Memory B cell (primary cell): ENCODE results near the gene HERC5.
"Not testable (repeated sequence)": the region's sequence is repeated elsewhere in the genome, so short reads cannot be mapped to it uniquely, and the experiment has no call there.

Experiments
- ATAC-seq: fragments of 150-1000 bp; cut with Tn5 transposase; 2 replicates; pipeline ENCODE4 v1.10.0; 2021; ENCODE audit warnings: low read depth, mild to moderate bottlenecking, moderate library complexity
- DNase-seq, 2 donors: peaks; one replicate each; pipeline ENCODE4 v3.0.0; 2022; ENCODE audit warnings: low spot score in 2 of 2
- H3K27ac Mint-ChIP-seq: one replicate; pipeline ENCODE4 v1.8.0; 2022; ENCODE audit warnings: mild to moderate bottlenecking, moderate library complexity, mixed read lengths
- H3K27me3 Mint-ChIP-seq: one replicate; pipeline ENCODE4 v1.8.0; 2022; ENCODE audit warnings: mixed read lengths
- H3K36me3 Mint-ChIP-seq: one replicate; pipeline ENCODE4 v1.8.0; 2022; ENCODE audit warnings: mild to moderate bottlenecking, mixed read lengths
- H3K4me1 Mint-ChIP-seq: one replicate; pipeline ENCODE4 v1.8.0; 2022; ENCODE audit warnings: mixed read lengths
- H3K4me3 Mint-ChIP-seq: one replicate; pipeline ENCODE4 v1.8.0; 2022; ENCODE audit warnings: mild to moderate bottlenecking, moderate library complexity, mixed read lengths
- H3K9me3 Mint-ChIP-seq: one replicate; pipeline ENCODE4 v1.8.0; 2022; ENCODE audit warnings: mixed read lengths

Gene HERC5

DNA sequence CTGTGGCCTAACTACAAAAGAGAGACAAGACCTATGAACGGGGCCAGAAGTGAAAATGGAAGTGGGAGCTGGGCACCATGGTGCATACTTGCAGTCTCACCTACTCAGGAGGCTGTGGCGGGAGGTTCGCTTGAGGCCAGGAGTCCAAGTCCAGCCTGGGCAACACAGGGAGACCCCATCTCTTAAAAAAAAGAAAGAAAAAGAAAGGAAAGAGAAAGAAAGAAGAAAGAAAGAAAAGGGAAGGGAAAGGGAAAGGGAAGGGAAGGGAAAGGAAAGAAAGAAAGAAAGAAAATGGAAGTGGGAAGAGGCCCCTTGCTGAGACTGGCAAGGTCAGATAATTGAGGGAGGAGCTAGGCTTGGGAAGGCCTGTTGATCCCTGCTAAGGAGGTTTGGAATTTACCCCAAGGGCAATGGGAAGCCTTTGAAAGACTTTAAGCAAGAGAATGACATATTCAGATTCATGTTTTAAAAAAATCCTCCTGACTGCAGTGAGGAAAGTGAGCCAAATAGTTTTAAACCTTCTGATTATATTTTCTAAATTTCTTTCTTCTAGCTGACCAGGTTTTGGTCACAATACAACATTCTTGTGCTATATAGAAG lies 17.7 kb upstream of the HERC5 start:
- Mint-ChIP-seq H3K4me3 (no peak overlapping the region), H3K9me3 (peaks cover 5% of the 10 kb centered on the region), H3K4me1 (no peaks in the 10 kb centered on the region), H3K27ac (peak overlapping the region; percentile 51), H3K27me3 (no peaks in the 10 kb centered on the region), H3K36me3 (peaks cover 42% of the 10 kb centered on the region)
- DNase-seq, result no peak
- ATAC-seq, result no peak

DNA sequence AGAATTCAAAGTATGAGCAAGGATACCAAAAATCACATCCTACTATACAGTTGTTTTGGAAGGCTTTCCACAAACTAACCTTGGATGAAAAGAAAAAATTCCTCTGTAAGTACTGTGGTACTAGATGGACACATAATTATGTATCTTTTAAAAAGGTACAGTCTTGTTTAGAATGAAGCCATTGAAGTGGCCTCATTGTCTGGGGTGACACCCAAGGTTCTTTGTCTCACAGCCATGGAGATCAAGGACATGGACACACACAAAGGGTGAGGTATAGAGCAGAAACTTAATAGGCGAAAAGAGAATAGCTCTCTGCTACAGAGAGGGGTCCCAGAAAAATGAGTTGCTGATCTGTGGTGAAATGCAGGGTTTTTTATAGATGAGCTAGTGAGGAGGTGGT lies 16.8 kb upstream of the HERC5 start:
- Mint-ChIP-seq H3K36me3 (peaks cover 37% of the 10 kb centered on the region), H3K4me1 (no peaks in the 10 kb centered on the region), H3K9me3 (peaks cover 5% of the 10 kb centered on the region), H3K27me3 (no peaks in the 10 kb centered on the region), H3K4me3 (no peak overlapping the region), H3K27ac (peak overlapping the region; percentile 22)
- ATAC-seq (no peak), DNase-seq (no peak)

DNA sequence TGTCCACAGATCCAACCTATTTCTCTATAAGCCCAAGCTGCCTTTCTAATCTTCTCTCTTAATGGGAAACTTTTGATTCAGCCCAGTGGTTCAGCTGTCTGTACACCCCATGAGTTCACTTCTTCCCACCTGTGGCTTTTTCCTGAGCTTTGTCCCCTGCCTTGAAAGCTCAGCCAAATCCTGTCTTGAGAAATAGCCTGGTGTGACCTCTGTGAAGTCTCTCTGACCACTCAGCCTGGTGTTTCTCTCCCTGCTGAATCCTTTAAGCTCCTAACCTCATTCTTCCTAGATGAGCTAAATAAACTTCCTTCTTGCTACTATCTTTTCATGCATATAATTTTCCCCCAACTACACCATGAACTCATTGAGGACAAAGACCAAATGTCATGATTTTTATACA lies 15.2 kb upstream of the HERC5 start:
- Mint-ChIP-seq H3K27ac (peak overlapping the region; percentile 3), H3K27me3 (no peaks in the 10 kb centered on the region), H3K4me3 (no peak overlapping the region), H3K36me3 (peaks cover 31% of the 10 kb centered on the region), H3K9me3 (peaks cover 5% of the 10 kb centered on the region), H3K4me1 (no peaks in the 10 kb centered on the region)
- ATAC-seq (no peak), DNase-seq (no peak)

DNA sequence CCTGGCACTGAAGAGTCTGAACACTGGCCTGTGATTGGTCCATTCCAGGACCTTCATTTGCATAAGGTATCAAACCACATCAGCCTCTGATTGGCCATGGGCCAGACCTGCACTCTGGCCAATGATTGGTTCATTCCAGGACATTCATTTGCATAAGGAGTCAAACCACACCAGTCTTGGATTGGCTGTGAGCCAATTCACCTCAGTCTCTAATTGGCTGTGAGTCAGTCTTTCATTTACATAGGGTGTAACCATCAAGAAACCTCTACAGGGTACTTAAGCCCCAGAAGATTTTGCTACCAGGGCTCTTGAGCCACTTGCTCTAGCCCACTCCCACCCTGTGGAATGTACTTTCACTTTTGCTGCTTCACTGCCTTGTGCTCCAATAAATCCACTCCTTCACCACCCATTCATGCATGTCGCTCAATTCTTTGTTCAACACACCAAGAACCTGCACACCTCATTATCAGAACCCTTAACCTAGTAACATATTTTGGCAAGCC lies 14.2 kb upstream of the HERC5 start:
- Mint-ChIP-seq H3K27ac (peak overlapping the region; percentile 26), H3K27me3 (no peaks in the 10 kb centered on the region)
- no peak for ATAC-seq

DNA sequence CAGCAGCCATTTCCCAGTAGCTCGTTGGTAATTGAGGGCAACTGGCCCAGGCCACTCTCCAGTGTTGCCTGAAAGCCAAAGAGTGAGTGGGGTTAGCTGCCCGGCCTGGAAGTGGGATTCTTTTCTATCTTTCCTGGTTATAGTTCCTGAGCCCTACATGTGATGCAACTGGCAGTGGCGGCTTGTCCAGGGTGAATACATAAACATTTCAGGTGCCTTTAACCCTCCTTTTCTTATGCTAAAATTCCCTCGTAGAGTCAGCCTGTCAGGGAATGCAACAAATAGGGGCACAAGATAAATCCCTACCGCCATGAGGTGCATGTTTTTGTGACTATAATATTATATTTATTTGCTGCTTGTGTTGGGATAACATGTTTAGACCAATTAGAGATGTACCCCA lies 13.4 kb upstream of the HERC5 start:
- Mint-ChIP-seq H3K27ac (peak overlapping the region; percentile 26), H3K4me1 (no peaks in the 10 kb centered on the region), H3K27me3 (no peaks in the 10 kb centered on the region), H3K9me3 (peaks cover 5% of the 10 kb centered on the region), H3K36me3 (peaks cover 28% of the 10 kb centered on the region), H3K4me3 (no peak overlapping the region)
- ATAC-seq (no peak), DNase-seq (no peak)

More for the DNA sequence above, 14.2 kb upstream of the HERC5 start:
- Mint-ChIP-seq H3K9me3 (peaks cover 5% of the 10 kb centered on the region), H3K36me3 (peaks cover 28% of the 10 kb centered on the region), H3K4me3 (no peak overlapping the region), H3K4me1 (no peaks in the 10 kb centered on the region)
- DNase-seq, result no peak

DNA sequence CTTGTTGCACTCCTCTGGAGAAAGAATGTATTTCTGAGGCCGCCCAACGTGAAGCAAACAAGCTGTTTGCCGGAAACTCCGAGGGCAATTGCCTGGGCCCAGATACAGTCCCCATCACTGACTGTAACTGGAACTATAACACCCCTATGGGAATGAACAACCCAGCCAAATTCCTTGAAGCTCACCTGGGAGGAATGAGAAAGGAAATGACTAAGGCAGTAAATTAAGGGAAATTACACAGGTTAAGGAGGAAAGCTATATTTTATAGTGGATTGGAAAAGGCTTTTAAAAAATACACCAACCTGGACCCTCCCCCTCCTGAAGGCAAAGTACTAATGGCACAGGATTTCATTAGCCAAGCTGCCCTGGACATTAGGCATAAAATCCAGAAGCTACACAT lies 11.7 kb upstream of the HERC5 start:
- Mint-ChIP-seq H3K9me3 (peaks cover 5% of the 10 kb centered on the region), H3K27me3 (no peaks in the 10 kb centered on the region), H3K4me3 (no peak overlapping the region), H3K27ac (no peak overlapping the region), H3K4me1 (no peaks in the 10 kb centered on the region), H3K36me3 (peaks cover 21% of the 10 kb centered on the region)
- DNase-seq (no peak), ATAC-seq (no peak)

DNA sequence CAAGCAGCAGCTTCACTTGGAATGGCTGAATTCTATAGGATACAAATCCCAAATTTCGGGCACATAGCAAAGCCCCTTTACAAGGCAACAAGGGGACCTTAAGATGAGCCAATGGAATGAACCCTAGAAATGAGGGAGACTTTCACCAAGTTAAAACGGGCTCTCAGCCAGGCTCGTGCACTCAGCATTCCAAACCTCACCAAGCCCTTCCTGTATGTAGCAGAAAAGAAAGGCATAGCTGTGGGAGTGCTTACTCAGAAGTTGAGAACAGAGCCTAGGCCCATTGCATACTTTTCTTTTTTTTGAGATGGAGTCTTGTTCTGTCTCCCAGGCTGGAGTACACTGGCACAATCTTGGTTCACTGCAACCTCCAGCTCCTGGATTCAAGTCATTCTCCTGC lies 10.8 kb upstream of the HERC5 start:
- no peak overlapping the region for H3K27ac Mint-ChIP-seq
- DNase-seq, result no peak
- H3K27me3 Mint-ChIP-seq, result no peaks in the 10 kb centered on the region
- H3K4me1 Mint-ChIP-seq, result peaks cover under 1% of the 10 kb centered on the region
- H3K9me3 Mint-ChIP-seq, result peaks cover 5% of the 10 kb centered on the region
- H3K36me3 Mint-ChIP-seq, result peaks cover 19% of the 10 kb centered on the region
- no peak overlapping the region for H3K4me3 Mint-ChIP-seq
- no peak for ATAC-seq

DNA sequence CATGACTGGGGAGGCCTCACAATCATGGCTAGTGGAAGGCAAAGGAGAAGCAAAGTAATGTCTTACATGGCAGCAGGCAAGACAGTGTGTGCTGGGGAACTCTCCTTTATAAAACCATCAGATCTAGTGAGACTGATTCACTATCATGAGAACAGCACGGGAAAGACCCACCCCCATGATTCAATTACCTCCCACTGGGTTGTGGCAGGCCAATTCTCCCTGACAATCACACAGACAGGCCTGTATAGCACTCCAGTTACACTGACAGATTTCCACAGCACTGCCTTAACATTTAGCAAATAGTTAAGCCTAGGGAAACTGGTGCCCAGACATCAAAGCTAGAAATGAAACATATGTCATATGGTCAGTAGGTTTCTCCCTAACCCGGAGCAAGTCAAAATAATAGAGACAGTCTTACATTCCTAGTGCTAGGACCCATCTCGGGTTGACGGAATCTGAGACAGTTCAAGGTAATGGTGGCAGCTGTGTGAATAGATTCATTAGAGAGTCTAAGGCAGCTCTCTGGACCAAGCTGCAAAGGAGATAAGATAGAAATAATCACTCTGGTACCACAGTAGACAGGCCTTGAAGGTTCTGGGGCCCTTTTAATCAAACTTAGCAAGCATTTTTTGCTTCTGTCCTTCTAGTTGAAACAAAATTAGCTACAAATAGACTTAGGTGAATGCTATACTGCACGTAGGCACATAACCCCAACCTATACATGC lies 9.4 kb upstream of the HERC5 start:
- Mint-ChIP-seq H3K27ac (no peak overlapping the region), H3K27me3 (no peaks in the 10 kb centered on the region), H3K4me3 (no peak overlapping the region), H3K4me1 (peaks cover 3% of the 10 kb centered on the region), H3K36me3 (peaks cover 10% of the 10 kb centered on the region), H3K9me3 (peaks cover 3% of the 10 kb centered on the region)
- DNase-seq (no peak), ATAC-seq (no peak)

DNA sequence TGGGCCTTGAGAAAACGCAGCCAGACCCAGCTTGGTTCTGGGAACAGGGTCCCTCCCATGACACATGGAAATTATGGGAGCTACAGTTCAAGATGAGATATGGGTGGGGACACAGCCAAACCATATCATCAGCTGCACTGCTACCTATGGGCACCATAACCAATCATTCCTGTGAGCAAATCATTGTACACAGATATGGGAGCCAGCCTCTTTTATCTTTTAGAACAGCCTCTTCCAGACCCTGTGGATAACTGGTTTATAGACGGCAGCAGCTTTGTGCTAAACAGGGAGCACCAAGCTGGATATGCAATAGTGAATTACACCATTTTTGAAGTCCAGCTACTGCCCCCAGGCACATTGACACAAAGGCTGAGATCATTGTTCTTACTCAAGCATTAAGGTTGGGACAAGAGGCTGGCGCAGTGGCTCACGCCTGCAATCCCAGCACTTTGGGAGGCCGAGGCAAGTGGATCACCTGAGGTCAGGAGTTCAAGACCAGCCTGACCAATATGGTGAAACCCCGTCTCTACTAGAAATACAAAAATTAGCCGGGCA lies 8.6 kb upstream of the HERC5 start:
- not testable (repeated sequence) for H3K27me3 Mint-ChIP-seq, ATAC-seq, DNase-seq, H3K4me1 Mint-ChIP-seq, H3K4me3 Mint-ChIP-seq, H3K9me3 Mint-ChIP-seq, H3K36me3 Mint-ChIP-seq, H3K27ac Mint-ChIP-seq

DNA sequence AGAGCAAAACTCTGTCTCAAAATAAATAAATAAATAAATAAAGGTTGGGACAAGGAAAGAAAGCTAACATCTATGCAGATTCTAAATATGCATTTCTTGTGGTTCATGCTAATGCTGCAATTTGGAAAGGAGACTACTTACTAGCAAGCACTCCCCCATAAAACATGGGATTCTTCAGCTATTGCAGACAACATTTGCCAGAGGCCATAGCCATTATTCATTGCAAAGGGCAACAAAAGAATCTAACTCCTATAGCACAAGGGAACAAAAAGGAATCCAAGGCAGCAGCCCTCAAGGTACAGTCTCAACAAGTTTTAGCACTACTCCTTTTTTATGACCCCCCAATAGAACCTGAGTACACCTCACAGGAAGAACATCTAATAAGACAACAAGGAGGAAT lies 8.0 kb upstream of the HERC5 start:
- Mint-ChIP-seq H3K4me1 (peaks cover 5% of the 10 kb centered on the region), H3K4me3 (no peak overlapping the region), H3K27ac (no peak overlapping the region), H3K36me3 (peaks cover 2% of the 10 kb centered on the region), H3K27me3 (no peaks in the 10 kb centered on the region), H3K9me3 (peaks cover 1% of the 10 kb centered on the region)
- DNase-seq (no peak), ATAC-seq (no peak)

DNA sequence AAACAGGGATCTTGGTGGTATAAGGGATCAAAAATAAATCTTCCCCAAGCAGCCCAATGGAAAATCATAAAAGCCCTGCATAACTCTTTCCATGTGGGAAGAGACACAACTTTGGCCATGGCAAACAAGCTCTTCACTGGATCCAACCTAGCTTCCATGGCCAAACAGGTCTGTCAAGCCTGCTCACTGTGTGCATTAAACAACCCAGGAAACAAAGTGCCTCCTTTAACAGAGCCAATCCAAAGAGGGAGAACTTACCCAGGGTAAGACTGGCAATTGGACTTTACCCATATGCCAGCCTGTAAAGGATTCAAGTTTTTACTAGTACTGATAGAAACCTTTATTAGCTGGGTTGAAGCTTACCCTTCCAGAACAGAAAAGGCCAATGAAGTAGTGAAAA lies 7.6 kb upstream of the HERC5 start:
- Mint-ChIP-seq H3K27ac (no peak overlapping the region), H3K27me3 (no peaks in the 10 kb centered on the region), H3K9me3 (peaks cover 1% of the 10 kb centered on the region), H3K4me1 (peaks cover 5% of the 10 kb centered on the region), H3K4me3 (no peak overlapping the region), H3K36me3 (peaks cover 2% of the 10 kb centered on the region)
- ATAC-seq (no peak), DNase-seq (no peak)

DNA sequence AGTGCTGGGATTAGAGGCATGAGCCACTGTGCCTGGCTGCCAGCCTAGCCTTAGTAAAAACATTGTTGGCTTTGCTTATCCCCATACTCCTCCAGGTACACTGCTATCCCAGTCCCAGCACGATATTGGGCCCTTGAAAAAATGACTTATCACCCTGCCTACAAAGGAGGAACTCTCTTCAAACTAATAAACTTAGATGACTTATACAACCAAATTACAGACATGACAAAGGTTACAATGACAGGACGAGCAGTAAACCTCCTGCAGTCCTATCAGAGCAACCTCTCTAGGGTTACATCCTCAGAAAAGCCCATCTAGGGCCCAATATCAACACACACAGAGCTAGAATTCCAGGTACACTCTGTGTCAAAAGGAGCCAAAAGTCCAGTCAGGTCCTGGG lies 5.7 kb upstream of the HERC5 start:
- ATAC-seq (no peak), DNase-seq (no peak)
- Mint-ChIP-seq H3K36me3 (peaks cover 2% of the 10 kb centered on the region), H3K4me3 (no peak overlapping the region), H3K27ac (no peak overlapping the region), H3K4me1 (peaks cover 5% of the 10 kb centered on the region), H3K27me3 (no peaks in the 10 kb centered on the region), H3K9me3 (peaks cover 1% of the 10 kb centered on the region)

DNA sequence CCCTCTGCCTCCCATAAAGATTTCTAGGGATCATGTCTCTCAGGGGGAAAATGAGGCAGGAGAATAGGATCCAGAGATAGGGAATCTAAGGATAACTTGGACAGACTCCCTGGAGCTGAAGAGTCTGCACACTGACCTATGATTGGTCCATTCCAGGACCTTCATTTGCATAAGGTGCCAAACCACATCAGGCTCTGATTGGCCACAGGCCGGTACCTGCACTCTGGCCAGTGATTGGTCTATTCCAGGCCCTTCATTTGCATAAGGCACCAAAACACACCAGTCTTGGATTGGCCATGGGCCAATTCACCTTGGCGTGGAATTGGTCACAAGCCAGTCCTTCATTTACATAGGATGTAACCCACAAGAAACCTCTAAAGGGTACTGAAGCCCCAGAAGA lies 4.0 kb upstream of the HERC5 start:
- no peaks in the 10 kb centered on the region for H3K27me3 Mint-ChIP-seq
- no peak overlapping the region for H3K27ac Mint-ChIP-seq
- peaks cover 1% of the 10 kb centered on the region for H3K9me3 Mint-ChIP-seq
- H3K36me3 Mint-ChIP-seq, result peaks cover 2% of the 10 kb centered on the region
- H3K4me1 Mint-ChIP-seq, result peaks cover 5% of the 10 kb centered on the region
- DNase-seq (no peak), ATAC-seq (no peak)
- H3K4me3 Mint-ChIP-seq, result no peak overlapping the region

DNA sequence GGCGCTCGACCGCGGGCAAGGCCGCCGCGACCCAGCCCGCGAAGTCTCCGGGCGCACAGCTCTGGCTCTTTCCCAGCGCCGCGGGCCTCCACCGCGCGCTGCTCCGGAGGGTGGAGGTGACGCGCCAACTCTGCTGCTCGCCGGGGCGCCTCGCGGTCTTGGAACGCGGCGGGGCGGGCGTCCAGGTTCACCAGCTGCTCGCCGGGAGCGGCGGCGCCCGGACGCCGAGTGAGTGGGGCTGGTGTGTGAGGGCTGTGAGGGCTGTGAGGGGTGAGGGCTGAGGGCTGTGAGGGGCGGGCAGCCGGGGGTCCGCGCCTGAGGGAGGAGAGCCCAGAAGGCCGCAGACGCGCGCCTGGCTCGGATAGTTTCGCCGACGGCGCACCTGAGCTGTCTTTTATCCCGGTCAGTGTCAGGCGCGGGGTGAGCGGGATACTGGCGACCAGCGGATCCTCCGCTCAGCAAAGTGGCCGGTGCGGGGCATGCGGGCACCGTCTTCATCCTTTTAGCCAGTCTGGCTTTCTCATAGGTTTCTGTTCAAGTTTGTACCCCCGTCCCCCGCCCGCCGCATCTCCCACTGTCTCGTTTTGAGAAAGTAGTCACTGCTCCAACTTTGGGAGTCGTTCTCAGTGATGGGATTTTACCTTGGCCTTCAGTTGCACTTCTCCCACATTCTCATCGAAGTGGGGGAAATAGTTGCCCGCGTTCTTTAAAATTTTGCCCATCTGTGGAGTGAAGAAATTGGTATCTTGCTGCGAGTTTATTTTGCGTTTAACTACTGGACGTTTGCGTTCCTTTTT lies 586 bp downstream of the HERC5 start:
- H3K27ac Mint-ChIP-seq, result peak overlapping the region; percentile 95
- peaks cover 1% of the 10 kb centered on the region for H3K9me3 Mint-ChIP-seq
- ATAC-seq (peak; percentile 47), DNase-seq (no peak)
- H3K36me3 Mint-ChIP-seq, result peaks cover 4% of the 10 kb centered on the region
- no peaks in the 10 kb centered on the region for H3K27me3 Mint-ChIP-seq
- H3K4me1 Mint-ChIP-seq, result peaks cover 9% of the 10 kb centered on the region
- peak overlapping the region; percentile 99 for H3K4me3 Mint-ChIP-seq
